Stimulated activated CD8-positive, alpha-beta memory T cell treated with anti-CD3 and anti-CD28 coated beads, Interleukin-7, amount 100 ng/mL, for 4 hours (primary cell): ENCODE data around the gene BEST1.
"Not testable (repeated sequence)": the region's sequence is repeated elsewhere in the genome, so short reads cannot be mapped to it uniquely, and the experiment has no call there.

Experiments used
- DNase-seq, 2 donors: peaks; one replicate each; pipeline ENCODE4 v3.0.0-alpha.2; 2020; ENCODE audit warnings: low read depth in 2 of 2

The BEST1 gene

GRCh38 chr11:61964058-61964665 is 14.0 kb downstream of the BEST1 start:
- DNase-seq: no peak

GRCh38 chr11:61964666-61965271 is 14.6 kb downstream of the BEST1 start:
- not testable (repeated sequence) for DNase-seq

GRCh38 chr11:61966734-61967115 is 16.6 kb downstream of the BEST1 start:
- peak in 1 of 2 donors; percentile 25 for DNase-seq

- peak; percentile 69 to 84 for DNase-seq
These were observed 17.2 kb downstream of the BEST1 start, which contains the start of gene FTH1 for GRCh38 chr11:61967116-61967923. TSS of gene FTH1 (minus strand) at chr11:61967634. CDS start at chr11:61967425, 209 bp downstream.

- DNase-seq: peak in 1 of 2 donors; percentile 27
These were observed 18.0 kb downstream of the BEST1 start for GRCh38 chr11:61967924-61968757.

GRCh38 chr11:61968758-61969390 is 18.7 kb downstream of the BEST1 start:
- DNase-seq: no peak

GRCh38 chr11:61969391-61969758 is 19.2 kb downstream of the BEST1 start:
- no peak for DNase-seq

- DNase-seq: no peak
These were observed 19.9 kb downstream of the BEST1 start for GRCh38 chr11:61969838-61970662.

GRCh38 chr11:61971248-61972111 is 21.3 kb downstream of the BEST1 start:
- DNase-seq: peak; percentile 27 to 38

- no peak for DNase-seq
These were observed 22.0 kb downstream of the BEST1 start for GRCh38 chr11:61972112-61972671.

GRCh38 chr11:61972672-61973475 is 22.7 kb downstream of the BEST1 start:
- DNase-seq: no peak

GRCh38 chr11:61973476-61974162 is 23.5 kb downstream of the BEST1 start:
- DNase-seq: no peak

GRCh38 chr11:61974766-61975631 is 24.8 kb downstream of the BEST1 start:
- DNase-seq: no peak

GRCh38 chr11:61975638-61976419 is 25.7 kb downstream of the BEST1 start:
- DNase-seq: no peak

GRCh38 chr11:61976420-61976800 is 26.3 kb downstream of the BEST1 start:
- no peak for DNase-seq
